Uterus (tissue), 4 donors: Measurements from ENCODE around the gene COG4. TPM values are rescaled to one million over a fixed set of nuclear protein-coding genes. Genes with fewer than 3 reads are reported as not detected.

Experiments
- DNase-seq, 2 donors: peaks; one replicate each; pipeline ENCODE4 v3.0.0-alpha.2; 2019 to 2020
- H3K27ac ChIP-seq, 2 donors: fragments of 200-600 bp; sonication (generic); 1 replicate in 1 of 2; 2 replicates in 1 of 2; pipeline ENCODE4 v1.5.1; 2016 to 2018
- H3K27me3 ChIP-seq, 2 donors: fragments of 200-600 bp; sonication (generic); one replicate each; pipeline ENCODE4 v1.5.1; 2018 to 2019; ENCODE audit warnings: control low read depth in 1 of 2
- H3K36me3 ChIP-seq, 2 donors: fragments of 200-600 bp; sonication (generic); one replicate each; pipeline ENCODE4 v1.5.1; 2019; ENCODE audit warnings: control low read depth in 1 of 2
- H3K4me1 ChIP-seq, 2 donors: fragments of 200-600 bp; sonication (generic); one replicate each; pipeline ENCODE4 v1.5.1; 2018 to 2019; ENCODE audit warnings: control low read depth in 1 of 2
- H3K4me3 ChIP-seq, 2 donors: fragments of 200-600 bp; sonication (generic); 1 replicate in 1 of 2; 2 replicates in 1 of 2; pipeline ENCODE4 v1.5.1; 2018 to 2019; ENCODE audit warnings: mild to moderate bottlenecking in 1 of 2
- H3K9me3 ChIP-seq, 2 donors: fragments of 200-600 bp; sonication (generic); one replicate each; pipeline ENCODE4 v1.5.1; 2019; ENCODE audit warnings: control low read depth in 1 of 2
- POLR2A ChIP-seq, 2 donors: fragments of 450-650 bp; IDR thresholded peaks; one replicate each; pipeline ENCODE4 v1.6.1; 2016; ENCODE audit warnings: antibody characterized with exemption in 2 of 2, mild to moderate bottlenecking in 1 of 2, moderate library complexity in 1 of 2
- intact Hi-C: fragments of 100-400 bp; cut with DNase I; formaldehyde crosslinking; loops from one replicate; pipeline ENCODE4 v1.15.1; 2023; ENCODE audit warnings: low total_unique reads
- total RNA-seq, 4 donors: library from RNA; depleted of rRNA in 3 of 4; stranded (reverse); fragments of >200 nt in 3 of 4; gene quantifications; one replicate each; pipeline versions ENCODE4 v1.1.0 to v1.2.4, GENCODE V29; 2014 to 2023
- TF ChIP-seq, protein P1 (sequence below), 4 experiments: fragments of 200-600 bp in 2 of 4; fragments of 450-650 bp in 2 of 4; sonication (generic) in 2 of 4; IDR thresholded peaks; one replicate each; pipeline ENCODE4 v1.5.1; 2016 to 2019; ENCODE audit warnings: antibody characterized with exemption in 4 of 4, mild to moderate bottlenecking in 2 of 4, moderate library complexity in 1 of 4
- donor health status: DM: yes; HTN: yes; CAD: no.

The COG4 gene
- total RNA-seq, 4 donors from 2014 or later, result 33.3 to 137 (median 67.1) TPM

- peak overlapping the region in 1 of 2 donors; percentile 48 for H3K27ac ChIP-seq
- H3K27me3 ChIP-seq, result no peaks in the 10 kb centered on the region
These were observed 46.9 kb downstream of the COG4 start for GRCh38 chr16:70476272-70477020.

DNA sequence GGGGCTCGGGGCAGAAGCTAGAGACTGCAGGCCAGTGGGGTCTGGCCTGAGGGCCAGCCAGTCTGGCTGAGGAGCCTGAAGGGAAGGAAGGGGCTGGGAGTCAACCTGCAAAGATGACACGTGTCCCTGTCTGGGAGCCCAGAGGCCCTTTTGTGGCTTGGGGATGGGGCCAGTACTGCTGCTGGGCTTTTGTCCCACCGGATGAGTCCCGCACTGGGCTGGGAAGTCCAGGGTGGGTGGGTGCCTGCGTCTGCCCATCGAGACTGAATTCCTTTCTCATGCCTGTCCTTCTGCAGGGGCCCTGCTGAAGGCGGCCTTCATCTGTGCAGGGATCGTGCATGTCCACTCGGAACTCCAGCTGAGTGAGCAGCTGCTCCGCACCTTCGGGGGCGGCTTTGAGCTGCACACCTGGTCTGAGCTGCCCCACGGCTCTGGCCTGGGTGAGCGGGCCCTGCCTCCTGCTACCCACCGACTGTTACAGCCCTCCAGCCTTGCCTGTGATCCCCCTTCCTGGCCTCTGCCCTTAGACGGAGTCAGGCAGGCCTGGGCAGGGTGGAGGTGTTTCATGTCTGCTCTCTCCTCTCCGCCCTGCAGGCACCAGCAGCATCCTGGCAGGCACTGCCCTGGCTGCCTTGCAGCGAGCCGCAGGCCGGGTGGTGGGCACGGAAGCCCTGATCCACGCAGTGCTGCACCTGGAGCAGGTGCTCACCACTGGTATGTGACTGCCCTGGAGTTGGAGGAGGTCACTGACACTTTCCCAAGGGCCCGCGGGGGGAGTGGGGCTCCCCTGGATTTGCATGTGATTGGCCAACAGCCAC lies 48.1 kb downstream of the COG4 start:
- Histone ChIP-seq H3K27ac (no peak overlapping the region), H3K4me3 (no peak overlapping the region), H3K27me3 (no peaks in the 10 kb centered on the region), H3K36me3 (no peaks in the 10 kb centered on the region), H3K4me1 (no peaks in the 10 kb centered on the region), H3K9me3 (no peaks in the 10 kb centered on the region)
- no peak for TF ChIP-seq POLR2A (IDR thresholded peaks at IDR 0.05)
- TF ChIP-seq, protein P1, sequence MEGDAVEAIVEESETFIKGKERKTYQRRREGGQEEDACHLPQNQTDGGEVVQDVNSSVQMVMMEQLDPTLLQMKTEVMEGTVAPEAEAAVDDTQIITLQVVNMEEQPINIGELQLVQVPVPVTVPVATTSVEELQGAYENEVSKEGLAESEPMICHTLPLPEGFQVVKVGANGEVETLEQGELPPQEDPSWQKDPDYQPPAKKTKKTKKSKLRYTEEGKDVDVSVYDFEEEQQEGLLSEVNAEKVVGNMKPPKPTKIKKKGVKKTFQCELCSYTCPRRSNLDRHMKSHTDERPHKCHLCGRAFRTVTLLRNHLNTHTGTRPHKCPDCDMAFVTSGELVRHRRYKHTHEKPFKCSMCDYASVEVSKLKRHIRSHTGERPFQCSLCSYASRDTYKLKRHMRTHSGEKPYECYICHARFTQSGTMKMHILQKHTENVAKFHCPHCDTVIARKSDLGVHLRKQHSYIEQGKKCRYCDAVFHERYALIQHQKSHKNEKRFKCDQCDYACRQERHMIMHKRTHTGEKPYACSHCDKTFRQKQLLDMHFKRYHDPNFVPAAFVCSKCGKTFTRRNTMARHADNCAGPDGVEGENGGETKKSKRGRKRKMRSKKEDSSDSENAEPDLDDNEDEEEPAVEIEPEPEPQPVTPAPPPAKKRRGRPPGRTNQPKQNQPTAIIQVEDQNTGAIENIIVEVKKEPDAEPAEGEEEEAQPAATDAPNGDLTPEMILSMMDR (IDR thresholded peaks at IDR 0.05), result no peak
- DNase-seq, result no peak
- intact Hi-C loops, result no loop called here

More at GRCh38 chr16:70476272-70477020, 46.9 kb downstream of the COG4 start:
- TF ChIP-seq POLR2A (IDR thresholded peaks at IDR 0.05), result no peak
- TF ChIP-seq, protein P1 (IDR thresholded peaks at IDR 0.05), result no peak
- no peak for DNase-seq
- intact Hi-C loops, result no loop called here
- Histone ChIP-seq H3K4me3 (no peak overlapping the region), H3K9me3 (no peaks in the 10 kb centered on the region), H3K36me3 (no peaks in the 10 kb centered on the region), H3K4me1 (no peaks in the 10 kb centered on the region)

DNA sequence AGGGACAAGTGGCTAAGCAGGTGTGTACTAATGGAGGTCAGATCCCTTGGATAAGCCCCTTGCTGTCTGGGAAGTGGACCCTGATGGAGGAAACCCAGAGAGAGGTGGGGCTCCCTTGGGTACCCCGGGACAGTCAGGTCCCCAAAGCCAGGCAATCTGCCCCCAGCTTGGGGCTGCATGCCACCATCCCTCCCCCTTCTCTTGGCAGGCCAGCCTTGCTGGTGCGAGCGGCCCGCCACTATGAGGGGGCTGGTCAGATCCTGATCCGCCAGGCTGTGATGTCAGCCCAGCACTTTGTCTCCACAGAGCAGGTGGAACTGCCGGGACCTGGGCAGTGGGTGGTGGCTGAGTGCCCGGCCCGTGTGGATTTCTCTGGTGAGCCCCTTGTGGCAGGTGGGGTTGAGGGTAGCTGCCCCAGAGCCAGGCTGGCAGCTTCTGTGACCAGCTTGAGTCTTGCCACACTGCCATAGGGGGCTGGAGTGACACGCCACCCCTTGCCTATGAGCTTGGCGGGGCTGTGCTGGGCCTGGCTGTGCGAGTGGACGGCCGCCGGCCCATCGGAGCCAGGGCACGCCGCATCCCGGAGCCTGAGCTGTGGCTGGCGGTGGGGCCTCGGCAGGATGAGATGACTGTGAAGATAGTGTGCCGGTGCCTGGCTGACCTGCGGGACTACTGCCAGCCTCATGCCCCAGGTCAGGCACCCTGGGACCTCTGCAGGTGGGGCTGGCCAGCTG lies 48.9 kb downstream of the COG4 start:
- no peaks in the 10 kb centered on the region for H3K36me3 ChIP-seq
- H3K27ac ChIP-seq, result no peak overlapping the region
- intact Hi-C loops, result no loop called here
- no peaks in the 10 kb centered on the region for H3K9me3 ChIP-seq
- TF ChIP-seq, protein P1 (IDR thresholded peaks at IDR 0.05), result no peak
- no peak for TF ChIP-seq POLR2A (IDR thresholded peaks at IDR 0.05)
- DNase-seq, result no peak
- no peaks in the 10 kb centered on the region for H3K27me3 ChIP-seq
- no peaks in the 10 kb centered on the region for H3K4me1 ChIP-seq
- H3K4me3 ChIP-seq, result no peak overlapping the region

- TF ChIP-seq, protein P1 (IDR thresholded peaks at IDR 0.05), result no peak
- no peak for TF ChIP-seq POLR2A (IDR thresholded peaks at IDR 0.05)
- H3K36me3 ChIP-seq, result no peaks in the 10 kb centered on the region
- H3K4me1 ChIP-seq, result no peaks in the 10 kb centered on the region
- no peaks in the 10 kb centered on the region for H3K9me3 ChIP-seq
- no peak for DNase-seq
- no peak overlapping the region for H3K4me3 ChIP-seq
- intact Hi-C loops, result no loop called here
- no peak overlapping the region for H3K27ac ChIP-seq
- H3K27me3 ChIP-seq, result no peaks in the 10 kb centered on the region
These were observed 49.7 kb downstream of the COG4 start for GRCh38 chr16:70473446-70474319.
